Measurements from ENCODE around the gene SEZ6L.
A peak's percentile ranks its signal among the peaks of the same experiment; 100 is the strongest.

The SEZ6L gene

DNA sequence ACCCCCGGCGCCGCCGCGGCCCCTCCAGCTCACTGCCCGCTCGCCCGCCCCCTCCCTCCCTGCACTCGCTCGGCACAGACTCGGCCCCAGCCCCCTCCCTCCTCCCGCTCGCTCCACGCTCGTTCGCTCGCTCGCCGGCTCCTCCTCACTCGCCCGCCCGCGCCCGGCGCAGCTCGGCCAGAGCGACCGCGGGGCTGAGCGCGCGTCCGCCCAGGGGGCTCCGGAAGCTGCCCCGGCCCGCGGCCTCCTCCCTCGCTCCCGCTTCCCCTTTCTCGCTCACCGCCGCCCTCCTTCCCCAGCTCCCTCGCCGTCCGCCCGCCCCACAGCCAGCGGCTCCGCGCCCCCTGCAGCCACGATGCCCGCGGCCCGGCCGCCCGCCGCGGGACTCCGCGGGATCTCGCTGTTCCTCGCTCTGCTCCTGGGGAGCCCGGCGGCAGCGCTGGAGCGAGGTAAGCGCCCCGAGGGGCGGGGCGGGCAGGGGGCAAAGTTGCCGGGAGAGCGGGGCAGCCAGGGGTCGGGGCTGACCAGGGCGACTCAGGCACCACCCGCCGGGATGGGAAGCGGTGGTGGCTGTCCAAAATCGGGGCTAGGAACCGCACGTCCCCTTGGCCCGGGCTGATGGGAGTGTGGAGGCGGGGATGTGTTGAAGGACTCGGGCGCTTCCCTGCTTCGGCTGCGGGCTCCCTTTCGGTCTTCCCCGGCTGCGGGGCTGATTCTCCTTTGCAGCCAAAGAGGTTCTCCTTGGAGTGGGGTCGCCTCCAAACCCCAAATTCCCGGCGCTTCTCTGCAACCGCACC, at the start of gene SEZ6L:
Gene SEZ6L (plus strand): TSS at position 148 of the 797 bp plus-strand sequence. CDS start 208 bp downstream, at position 356.
- Histone ChIP-seq H3K27ac (no peak within 1 kb of the TSS), H3K4me1 (peaks cover 0 to 18% (median 16%) of the 10 kb centered on the region in 4 donors), H3K9me3 (no peaks in the 10 kb centered on the region), H3K4me3 (peak within 1 kb of the TSS; percentile 39 to 55), H3K27me3 (peaks cover 0 to 63% of the 10 kb centered on the region in 2 donors), H3K36me3 (no peaks in the 10 kb centered on the region)
- intact Hi-C loops (cut with DNase I; ENCODE audit: low total_unique reads): no loop called here
- TF ChIP-seq, protein P1, sequence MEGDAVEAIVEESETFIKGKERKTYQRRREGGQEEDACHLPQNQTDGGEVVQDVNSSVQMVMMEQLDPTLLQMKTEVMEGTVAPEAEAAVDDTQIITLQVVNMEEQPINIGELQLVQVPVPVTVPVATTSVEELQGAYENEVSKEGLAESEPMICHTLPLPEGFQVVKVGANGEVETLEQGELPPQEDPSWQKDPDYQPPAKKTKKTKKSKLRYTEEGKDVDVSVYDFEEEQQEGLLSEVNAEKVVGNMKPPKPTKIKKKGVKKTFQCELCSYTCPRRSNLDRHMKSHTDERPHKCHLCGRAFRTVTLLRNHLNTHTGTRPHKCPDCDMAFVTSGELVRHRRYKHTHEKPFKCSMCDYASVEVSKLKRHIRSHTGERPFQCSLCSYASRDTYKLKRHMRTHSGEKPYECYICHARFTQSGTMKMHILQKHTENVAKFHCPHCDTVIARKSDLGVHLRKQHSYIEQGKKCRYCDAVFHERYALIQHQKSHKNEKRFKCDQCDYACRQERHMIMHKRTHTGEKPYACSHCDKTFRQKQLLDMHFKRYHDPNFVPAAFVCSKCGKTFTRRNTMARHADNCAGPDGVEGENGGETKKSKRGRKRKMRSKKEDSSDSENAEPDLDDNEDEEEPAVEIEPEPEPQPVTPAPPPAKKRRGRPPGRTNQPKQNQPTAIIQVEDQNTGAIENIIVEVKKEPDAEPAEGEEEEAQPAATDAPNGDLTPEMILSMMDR (IDR thresholded peaks at IDR 0.05): no peak
- peak in 1 of 2 donors; percentile 60 for DNase-seq

DNA sequence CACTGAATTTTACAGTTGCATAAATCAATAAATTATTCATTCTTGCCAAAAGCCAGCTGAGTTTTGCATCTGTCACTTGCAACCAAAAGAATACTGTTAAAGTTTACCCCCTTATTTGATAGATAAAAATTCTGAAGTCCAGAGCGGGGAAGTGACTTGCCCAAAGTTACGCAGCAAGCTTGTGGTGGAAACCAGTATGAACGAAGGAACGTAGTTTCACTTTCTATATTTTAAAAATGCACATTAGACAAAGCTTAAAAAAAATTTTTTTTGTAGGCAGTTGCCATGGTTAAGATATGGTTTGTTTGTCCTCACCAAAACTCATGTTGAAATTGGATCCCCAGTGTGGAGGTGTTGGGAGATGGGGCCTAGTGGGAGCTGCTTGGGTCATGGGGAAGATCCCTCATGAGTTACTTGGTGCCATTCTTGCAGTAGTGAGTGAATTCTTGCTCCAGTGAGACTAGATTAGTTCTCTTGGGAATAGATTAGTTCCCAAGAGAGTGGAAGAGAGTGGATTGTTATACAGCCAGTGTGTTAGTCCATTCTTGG, 46.3 kb upstream of the SEZ6L start:
- no peak for DNase-seq
- no peak overlapping the region for H3K27ac ChIP-seq
- H3K4me1 ChIP-seq: no peaks in the 10 kb centered on the region
- TF ChIP-seq, protein P1 (IDR thresholded peaks at IDR 0.05): no peak
- intact Hi-C loops (cut with DNase I; ENCODE audit: low total_unique reads): no loop called here
- no peak overlapping the region for H3K4me3 ChIP-seq
- no peaks in the 10 kb centered on the region for H3K9me3 ChIP-seq
- H3K36me3 ChIP-seq: no peaks in the 10 kb centered on the region
- no peaks in the 10 kb centered on the region for H3K27me3 ChIP-seq

DNA sequence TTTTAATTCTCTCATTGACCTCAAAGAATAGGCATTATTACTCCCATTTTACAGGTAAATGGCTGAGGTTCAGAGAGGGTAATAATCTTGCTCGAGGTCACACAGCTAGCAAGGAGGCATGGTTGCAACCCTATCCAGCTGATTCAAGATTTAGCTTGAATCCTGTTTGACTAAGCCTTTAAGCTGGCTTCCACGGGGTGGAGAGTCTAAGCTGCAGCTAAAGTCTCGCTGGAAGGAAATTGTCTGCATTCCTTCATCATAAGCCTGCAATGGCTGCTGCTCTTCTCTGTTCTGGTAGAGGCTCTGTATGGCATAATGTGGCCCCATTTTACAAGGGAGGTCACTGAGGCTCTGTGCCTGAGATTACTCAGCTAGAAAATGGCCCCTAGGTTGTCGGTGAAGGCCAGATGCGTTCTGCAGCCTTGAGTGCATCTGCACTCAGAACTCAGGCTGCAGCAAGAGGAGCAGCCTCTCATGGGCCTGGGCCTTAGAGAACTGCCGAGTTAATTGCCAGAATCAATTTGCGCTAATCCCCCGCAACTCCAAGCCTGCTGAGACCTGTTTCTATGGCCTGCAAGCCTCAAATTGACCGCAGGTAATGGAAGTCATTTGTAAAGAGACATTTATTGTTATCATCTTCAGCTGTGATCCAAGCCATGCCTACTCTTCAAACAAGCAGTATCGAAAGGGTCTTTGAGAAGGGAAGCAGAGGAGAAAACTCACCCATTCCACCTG, 44.1 kb upstream of the SEZ6L start:
- Histone ChIP-seq H3K4me1 (no peaks in the 10 kb centered on the region), H3K9me3 (no peaks in the 10 kb centered on the region), H3K27me3 (no peaks in the 10 kb centered on the region), H3K36me3 (no peaks in the 10 kb centered on the region), H3K27ac (no peak overlapping the region), H3K4me3 (no peak overlapping the region)
- intact Hi-C loops (cut with DNase I; ENCODE audit: low total_unique reads): no loop called here
- TF ChIP-seq, protein P1 (IDR thresholded peaks at IDR 0.05): no peak
- no peak for DNase-seq

DNA sequence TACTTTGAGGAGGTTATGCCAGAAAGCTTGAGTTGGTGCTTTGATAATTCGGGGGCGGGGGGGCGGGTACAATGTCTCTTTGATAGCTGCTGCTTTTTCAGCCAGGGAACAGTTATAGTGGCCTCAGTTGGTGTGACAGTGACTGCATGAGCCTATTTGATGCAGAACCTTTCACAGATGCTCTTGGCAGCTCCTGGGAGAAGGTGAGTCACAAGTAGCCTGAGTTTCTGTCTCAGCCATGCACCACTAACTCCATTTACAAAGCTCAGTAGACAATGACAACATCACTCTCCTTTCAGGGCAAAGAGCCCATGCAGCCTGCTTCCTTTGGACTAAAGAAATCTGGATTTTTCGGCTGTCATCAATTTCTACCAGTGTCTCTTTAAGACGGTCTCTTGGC, 42.1 kb upstream of the SEZ6L start:
- no peaks in the 10 kb centered on the region for H3K9me3 ChIP-seq
- no peak overlapping the region for H3K4me3 ChIP-seq
- peaks cover 0 to 3% of the 10 kb centered on the region in 2 donors for H3K27me3 ChIP-seq
- TF ChIP-seq, protein P1 (IDR thresholded peaks at IDR 0.05): no peak
- intact Hi-C loops (cut with DNase I; ENCODE audit: low total_unique reads): no loop called here
- H3K36me3 ChIP-seq: no peaks in the 10 kb centered on the region
- H3K4me1 ChIP-seq: no peaks in the 10 kb centered on the region
- no peak overlapping the region for H3K27ac ChIP-seq
- no peak for DNase-seq

DNA sequence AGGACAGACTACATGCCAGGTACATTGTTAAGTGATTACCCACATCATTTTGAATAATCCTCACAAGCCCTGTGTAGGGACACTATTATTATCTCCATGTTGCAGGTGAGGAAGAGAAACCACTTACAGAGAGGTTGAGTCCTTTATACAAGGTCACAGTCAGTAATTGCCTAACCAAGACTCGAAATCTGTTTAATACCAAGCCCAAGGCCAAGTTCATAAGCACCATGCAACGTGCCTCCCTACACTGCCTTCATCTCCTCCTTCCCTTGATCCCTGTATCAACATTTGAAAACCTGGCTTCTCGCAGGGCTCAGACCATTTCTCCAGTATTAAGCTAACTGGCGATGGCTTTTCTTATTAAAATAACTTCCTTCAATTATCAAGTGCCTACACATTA, 41.7 kb upstream of the SEZ6L start:
- Histone ChIP-seq H3K9me3 (no peaks in the 10 kb centered on the region), H3K27me3 (peaks cover 0 to 3% of the 10 kb centered on the region in 2 donors), H3K27ac (no peak overlapping the region), H3K4me3 (no peak overlapping the region), H3K4me1 (no peaks in the 10 kb centered on the region), H3K36me3 (no peaks in the 10 kb centered on the region)
- TF ChIP-seq, protein P1 (IDR thresholded peaks at IDR 0.05): no peak
- intact Hi-C loops (cut with DNase I; ENCODE audit: low total_unique reads): no loop called here
- DNase-seq: no peak
